K562 (cell line): ENCODE results near the gene FUBP3. TPM values are rescaled to one million over a fixed set of nuclear protein-coding genes. Genes with fewer than 3 reads are reported as not detected.

Experiments used
- CBX8 ChIP-seq: fragments of 200-600 bp; sonication (generic); IDR thresholded peaks from 2 replicates; pipeline ENCODE4 v1.6.1; 2012; ENCODE audit warnings: borderline replicate concordance, mixed run types, low read depth, mild to moderate bottlenecking, moderate library complexity, mixed read lengths, low read length, control low read depth, inconsistent platforms; ENCODE audit not compliant: poor library complexity, severe bottlenecking; ENCODE audit errors: extremely low read depth
- ERF ChIP-seq: fragments of 450-650 bp; formaldehyde crosslinking; IDR thresholded peaks from 2 replicates; pipeline ENCODE4 v1.4.0; 2020; ENCODE audit warnings: mild to moderate bottlenecking, mixed read lengths
- HMGN3 ChIP-seq: IDR thresholded peaks from 2 replicates; pipeline ENCODE4 v1.6.1; 2011; ENCODE audit warnings: borderline replicate concordance, low read depth, mild to moderate bottlenecking, mixed read lengths, low read length; ENCODE audit not compliant: insufficient read length; ENCODE audit errors: extremely low read depth
- KDM4B ChIP-seq, 2 experiments: fragments of 450-650 bp in 1 of 2; sonication (generic) in 1 of 2; IDR thresholded peaks; 2 replicates each; pipeline ENCODE4 v1.6.1; 2016 to 2017; ENCODE audit warnings: borderline replicate concordance in 2 of 2, antibody characterized with exemption in 1 of 2, low read depth in 1 of 2, mild to moderate bottlenecking in 1 of 2
- MCM7 ChIP-seq, 2 experiments: fragments of 450-650 bp; IDR thresholded peaks; 2 replicates each; pipeline ENCODE4 v1.6.1; 2016 to 2018
- NUFIP1 ChIP-seq: fragments of 450-650 bp; IDR thresholded peaks from 2 replicates; pipeline ENCODE4 v1.6.1; 2018; ENCODE audit not compliant: partially characterized antibody
- PML ChIP-seq: IDR thresholded peaks from 2 replicates; pipeline ENCODE4 v1.6.1; 2012; ENCODE audit warnings: low read length, inconsistent platforms
- TAF7 ChIP-seq: fragments of 450-650 bp; IDR thresholded peaks from 2 replicates; pipeline ENCODE4 v1.6.1; 2016; ENCODE audit warnings: missing genetic modification characterization, missing compliant biosample characterization
- ZFP1 ChIP-seq: fragments of 450-650 bp; formaldehyde crosslinking; IDR thresholded peaks from 2 replicates; pipeline ENCODE4 v1.4.0; 2020; ENCODE audit warnings: mild to moderate bottlenecking, mixed read lengths
- ZNF324 ChIP-seq: fragments of 250-450 bp; sonication (Bioruptor Pico); IDR thresholded peaks from 2 replicates; pipeline ENCODE4 v1.4.0; 2020; ENCODE audit warnings: mild to moderate bottlenecking
- polyA plus RNA-seq, 8 experiments: library from polyadenylated mRNA; depleted of rRNA in 4 of 8; stranded (reverse) in 5 of 8; unstranded in 3 of 8; fragments of >200 nt; fragmentation: Nextera tagmentation in 2 of 8; fragmentation: Illumina TruSeq in 1 of 8; extraction: Ambion mirVana in 2 of 8; extraction: Trizol in 1 of 8; gene quantifications; 2 replicates each; pipeline versions ENCODE4 v1.2.1 to v1.2.3, GENCODE V29; 2011 to 2014; ENCODE audit warnings: inconsistent platforms in 1 of 8, missing spikeins in 1 of 8
- total RNA-seq, 7 experiments: library from RNA; depleted of rRNA in 6 of 7; stranded (reverse); fragments of >200 nt in 6 of 7; fragmentation: Illumina TruSeq in 2 of 7; extraction: Trizol in 2 of 7; gene quantifications; 2 replicates each; pipeline versions ENCODE4 v1.2.1 to v1.2.3, GENCODE V29; 2011 to 2021; ENCODE audit warnings: low replicate concordance in 1 of 7
- TF ChIP-seq, protein P1 (sequence below): fragments of 450-650 bp; IDR thresholded peaks from 2 replicates; pipeline ENCODE4 v1.6.1; 2016
- TF ChIP-seq, protein P2 (sequence below): sonication (generic); formaldehyde crosslinking; IDR thresholded peaks from 2 replicates; pipeline ENCODE4 v1.8.1; 2022; ENCODE audit warnings: missing genetic modification reagents
- TF ChIP-seq, protein P3 (sequence below): fragments of 250-450 bp; sonication (Bioruptor Pico); IDR thresholded peaks from 2 replicates; pipeline ENCODE4 v1.4.0; 2020; ENCODE audit warnings: mild to moderate bottlenecking
- TF ChIP-seq, protein P4 (sequence below), 2 experiments: fragments of 450-650 bp in 1 of 2; sonication (generic) in 1 of 2; formaldehyde crosslinking; conservative IDR thresholded peaks; 2 replicates each; pipeline versions ENCODE4 v1.4.0 to v1.8.1; 2020 to 2022; ENCODE audit warnings: mild to moderate bottlenecking in 1 of 2, missing genetic modification reagents in 1 of 2
- TF ChIP-seq, protein P5 (sequence below): fragments of 450-650 bp; IDR thresholded peaks from 2 replicates; pipeline ENCODE4 v1.6.1; 2016; ENCODE audit warnings: borderline replicate concordance

Gene FUBP3
- total and polyA plus RNA-seq, 9 of the 15 experiments (the other 6 are each of a cell fraction or from before 2014, with no cell fraction given), result 3.0 to 64.0 (median 48.1) TPM

DNA sequence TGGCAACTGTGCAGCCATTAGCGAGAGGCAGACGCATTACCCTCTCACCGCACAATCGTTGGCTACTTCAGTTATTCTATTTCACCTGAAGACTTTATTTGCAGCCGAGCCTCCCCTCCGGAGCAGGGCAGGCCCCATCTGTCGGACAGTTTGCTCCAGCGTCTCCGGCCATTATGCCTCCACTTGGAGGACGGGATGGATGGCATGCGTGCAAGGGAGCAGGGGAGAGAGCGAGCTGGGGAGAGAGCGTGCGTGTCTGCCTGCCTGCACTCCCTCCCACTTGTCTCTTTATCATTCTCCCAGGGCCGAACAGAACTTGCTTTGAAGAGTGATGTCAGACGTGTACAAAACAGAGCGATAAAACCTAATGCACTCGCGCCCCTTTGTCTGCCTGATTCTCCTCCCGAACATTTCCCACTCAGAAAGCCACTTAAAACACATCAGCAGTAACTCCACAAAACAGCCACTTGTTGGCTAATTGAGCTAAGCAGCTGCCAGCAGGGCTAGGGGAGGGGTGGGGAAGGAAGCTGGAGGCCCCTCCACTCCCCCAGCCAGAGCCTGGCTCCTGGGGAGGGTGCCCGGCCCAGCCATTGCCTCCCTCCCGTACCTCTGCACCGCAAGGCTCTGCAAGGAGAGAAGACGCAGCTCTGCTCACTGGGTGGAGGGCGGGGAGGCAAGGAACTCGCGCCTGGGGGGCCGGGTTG, 43.4 kb upstream of the FUBP3 start (continued):
- TF ChIP-seq, protein P1, sequence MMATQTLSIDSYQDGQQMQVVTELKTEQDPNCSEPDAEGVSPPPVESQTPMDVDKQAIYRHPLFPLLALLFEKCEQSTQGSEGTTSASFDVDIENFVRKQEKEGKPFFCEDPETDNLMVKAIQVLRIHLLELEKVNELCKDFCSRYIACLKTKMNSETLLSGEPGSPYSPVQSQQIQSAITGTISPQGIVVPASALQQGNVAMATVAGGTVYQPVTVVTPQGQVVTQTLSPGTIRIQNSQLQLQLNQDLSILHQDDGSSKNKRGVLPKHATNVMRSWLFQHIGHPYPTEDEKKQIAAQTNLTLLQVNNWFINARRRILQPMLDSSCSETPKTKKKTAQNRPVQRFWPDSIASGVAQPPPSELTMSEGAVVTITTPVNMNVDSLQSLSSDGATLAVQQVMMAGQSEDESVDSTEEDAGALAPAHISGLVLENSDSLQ, result peak; percentile 65
- TF ChIP-seq MCM7 (IDR thresholded peaks at IDR 0.05) (no peak), PML (peak; percentile 61; the same call in 1 of the 2 replicates), TAF7 (no peak), CBX8 (no peak), ZNF324 (CRISPR knock-in tag) (no peak), NUFIP1 (no peak), ZFP1 (CRISPR knock-in tag) (no peak), ERF (CRISPR knock-in tag) (no peak), HMGN3 (peak; percentile 48), KDM4B (IDR thresholded peaks at IDR 0.05; ENCODE audit: borderline replicate concordance in 2 of 2, low read depth in 1 of 2) (no peak)
- TF ChIP-seq, protein P2, sequence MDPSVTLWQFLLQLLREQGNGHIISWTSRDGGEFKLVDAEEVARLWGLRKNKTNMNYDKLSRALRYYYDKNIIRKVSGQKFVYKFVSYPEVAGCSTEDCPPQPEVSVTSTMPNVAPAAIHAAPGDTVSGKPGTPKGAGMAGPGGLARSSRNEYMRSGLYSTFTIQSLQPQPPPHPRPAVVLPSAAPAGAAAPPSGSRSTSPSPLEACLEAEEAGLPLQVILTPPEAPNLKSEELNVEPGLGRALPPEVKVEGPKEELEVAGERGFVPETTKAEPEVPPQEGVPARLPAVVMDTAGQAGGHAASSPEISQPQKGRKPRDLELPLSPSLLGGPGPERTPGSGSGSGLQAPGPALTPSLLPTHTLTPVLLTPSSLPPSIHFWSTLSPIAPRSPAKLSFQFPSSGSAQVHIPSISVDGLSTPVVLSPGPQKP, result no peak
- TF ChIP-seq, protein P3, sequence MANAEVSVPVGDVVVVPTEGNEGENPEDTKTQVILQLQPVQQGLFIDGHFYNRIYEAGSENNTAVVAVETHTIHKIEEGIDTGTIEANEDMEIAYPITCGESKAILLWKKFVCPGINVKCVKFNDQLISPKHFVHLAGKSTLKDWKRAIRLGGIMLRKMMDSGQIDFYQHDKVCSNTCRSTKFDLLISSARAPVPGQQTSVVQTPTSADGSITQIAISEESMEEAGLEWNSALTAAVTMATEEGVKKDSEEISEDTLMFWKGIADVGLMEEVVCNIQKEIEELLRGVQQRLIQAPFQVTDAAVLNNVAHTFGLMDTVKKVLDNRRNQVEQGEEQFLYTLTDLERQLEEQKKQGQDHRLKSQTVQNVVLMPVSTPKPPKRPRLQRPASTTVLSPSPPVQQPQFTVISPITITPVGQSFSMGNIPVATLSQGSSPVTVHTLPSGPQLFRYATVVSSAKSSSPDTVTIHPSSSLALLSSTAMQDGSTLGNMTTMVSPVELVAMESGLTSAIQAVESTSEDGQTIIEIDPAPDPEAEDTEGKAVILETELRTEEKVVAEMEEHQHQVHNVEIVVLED, result no peak
- TF ChIP-seq, protein P4, sequence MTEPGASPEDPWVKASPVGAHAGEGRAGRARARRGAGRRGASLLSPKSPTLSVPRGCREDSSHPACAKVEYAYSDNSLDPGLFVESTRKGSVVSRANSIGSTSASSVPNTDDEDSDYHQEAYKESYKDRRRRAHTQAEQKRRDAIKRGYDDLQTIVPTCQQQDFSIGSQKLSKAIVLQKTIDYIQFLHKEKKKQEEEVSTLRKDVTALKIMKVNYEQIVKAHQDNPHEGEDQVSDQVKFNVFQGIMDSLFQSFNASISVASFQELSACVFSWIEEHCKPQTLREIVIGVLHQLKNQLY (CRISPR knock-in tag; conservative IDR thresholded peaks at IDR 0.05), result no peak
- TF ChIP-seq, protein P5, sequence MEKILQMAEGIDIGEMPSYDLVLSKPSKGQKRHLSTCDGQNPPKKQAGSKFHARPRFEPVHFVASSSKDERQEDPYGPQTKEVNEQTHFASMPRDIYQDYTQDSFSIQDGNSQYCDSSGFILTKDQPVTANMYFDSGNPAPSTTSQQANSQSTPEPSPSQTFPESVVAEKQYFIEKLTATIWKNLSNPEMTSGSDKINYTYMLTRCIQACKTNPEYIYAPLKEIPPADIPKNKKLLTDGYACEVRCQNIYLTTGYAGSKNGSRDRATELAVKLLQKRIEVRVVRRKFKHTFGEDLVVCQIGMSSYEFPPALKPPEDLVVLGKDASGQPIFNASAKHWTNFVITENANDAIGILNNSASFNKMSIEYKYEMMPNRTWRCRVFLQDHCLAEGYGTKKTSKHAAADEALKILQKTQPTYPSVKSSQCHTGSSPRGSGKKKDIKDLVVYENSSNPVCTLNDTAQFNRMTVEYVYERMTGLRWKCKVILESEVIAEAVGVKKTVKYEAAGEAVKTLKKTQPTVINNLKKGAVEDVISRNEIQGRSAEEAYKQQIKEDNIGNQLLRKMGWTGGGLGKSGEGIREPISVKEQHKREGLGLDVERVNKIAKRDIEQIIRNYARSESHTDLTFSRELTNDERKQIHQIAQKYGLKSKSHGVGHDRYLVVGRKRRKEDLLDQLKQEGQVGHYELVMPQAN, result no peak
